ENCODE results near the gene ABI1.
"Not testable (repeated sequence)": the region's sequence is repeated elsewhere in the genome, so short reads cannot be mapped to it uniquely, and the experiment has no call there.

The ABI1 gene

GRCh38 chr10:26792758-26793495, 67.8 kb downstream of the ABI1 start:
- no peak for DNase-seq
- Histone ChIP-seq H3K27me3 (replicated peaks; ENCODE audit: insufficient read depth, low read length) (no peaks in the 10 kb centered on the region), H3K9me2 (replicated peaks; ENCODE audit: insufficient read depth, low read length) (no peaks in the 10 kb centered on the region), H4K20me1 (ENCODE audit: insufficient read depth, low read length) (no peaks in the 10 kb centered on the region), H3K4me3 (ENCODE audit: low read length) (no peak overlapping the region), H3F3A (ENCODE audit: insufficient read depth, low read length) (no peaks in the 10 kb centered on the region), H3K4me1 (ENCODE audit: low read length) (peaks cover 9% of the 10 kb centered on the region), H3K4me2 (ENCODE audit: low read depth, low read length) (no peak overlapping the region), H3K9ac (ENCODE audit: low read length) (no peak overlapping the region), H3K36me3 (replicated peaks; ENCODE audit: insufficient read depth, low read length) (no peaks in the 10 kb centered on the region), H2AFZ (ENCODE audit: low read length) (no peak overlapping the region), H3K9me3 (replicated peaks; ENCODE audit: insufficient read depth, low read length) (no peaks in the 10 kb centered on the region), H3K79me2 (ENCODE audit: low read length) (peaks cover 98% of the 10 kb centered on the region), H3K27ac (ENCODE audit: low read length) (no peak overlapping the region)
- no peak for TF ChIP-seq EZH2phosphoT487 (IDR thresholded peaks at IDR 0.05; ENCODE audit: low read length)
- TF ChIP-seq EZH2 (optimal IDR thresholded peaks at IDR 0.05; ENCODE audit: low read depth, low read length): no peak
- TF ChIP-seq CTCF (IDR thresholded peaks at IDR 0.05; ENCODE audit: low read length): no peak

- H3K4me2 ChIP-seq (ENCODE audit: low read depth, low read length): no peak overlapping the region
- peaks cover 98% of the 10 kb centered on the region for H3K79me2 ChIP-seq (ENCODE audit: low read length)
These were observed 70.3 kb downstream of the ABI1 start for GRCh38 chr10:26790221-26790995.

GRCh38 chr10:26789779-26790178, 71.0 kb downstream of the ABI1 start:
- not testable (repeated sequence) for H3K27me3 ChIP-seq (replicated peaks; ENCODE audit: insufficient read depth, low read length); H3K9me2 ChIP-seq (replicated peaks; ENCODE audit: insufficient read depth, low read length); H3F3A ChIP-seq (ENCODE audit: insufficient read depth, low read length); H4K20me1 ChIP-seq (ENCODE audit: insufficient read depth, low read length); H3K9me3 ChIP-seq (replicated peaks; ENCODE audit: insufficient read depth, low read length); H3K27ac ChIP-seq (ENCODE audit: low read length); H3K9ac ChIP-seq (ENCODE audit: low read length); H3K4me2 ChIP-seq (ENCODE audit: low read depth, low read length); H2AFZ ChIP-seq (ENCODE audit: low read length); H3K4me3 ChIP-seq (ENCODE audit: low read length); H3K4me1 ChIP-seq (ENCODE audit: low read length); H3K36me3 ChIP-seq (replicated peaks; ENCODE audit: insufficient read depth, low read length); DNase-seq
- H3K79me2 ChIP-seq (ENCODE audit: low read length): peaks cover 98% of the 10 kb centered on the region

More at GRCh38 chr10:26790221-26790995, 70.3 kb downstream of the ABI1 start:
- no peaks in the 10 kb centered on the region for H3K9me2 ChIP-seq (replicated peaks; ENCODE audit: insufficient read depth, low read length)
- no peaks in the 10 kb centered on the region for H3K27me3 ChIP-seq (replicated peaks; ENCODE audit: insufficient read depth, low read length)
- DNase-seq: no peak
- no peaks in the 10 kb centered on the region for H4K20me1 ChIP-seq (ENCODE audit: insufficient read depth, low read length)
- no peak for TF ChIP-seq EZH2 (optimal IDR thresholded peaks at IDR 0.05; ENCODE audit: low read depth, low read length)
- no peak for TF ChIP-seq EZH2phosphoT487 (IDR thresholded peaks at IDR 0.05; ENCODE audit: low read length)
- no peak for TF ChIP-seq CTCF (IDR thresholded peaks at IDR 0.05; ENCODE audit: low read length)
- no peak overlapping the region for H2AFZ ChIP-seq (ENCODE audit: low read length)
- H3K4me1 ChIP-seq (ENCODE audit: low read length): peaks cover 4% of the 10 kb centered on the region; the same call in 1 of the 2 replicates
- H3K9ac ChIP-seq (ENCODE audit: low read length): no peak overlapping the region
- no peaks in the 10 kb centered on the region for H3K36me3 ChIP-seq (replicated peaks; ENCODE audit: insufficient read depth, low read length)
- no peak overlapping the region for H3K27ac ChIP-seq (ENCODE audit: low read length)
- H3K9me3 ChIP-seq (replicated peaks; ENCODE audit: insufficient read depth, low read length): no peaks in the 10 kb centered on the region
- H3F3A ChIP-seq (ENCODE audit: insufficient read depth, low read length): no peaks in the 10 kb centered on the region
- no peak overlapping the region for H3K4me3 ChIP-seq (ENCODE audit: low read length)
